HepG2 (cell line): ENCODE data around the gene IBSP. TPM values are rescaled to one million over a fixed set of nuclear protein-coding genes. Genes with fewer than 3 reads are reported as not detected.

Experiments
- ATAC-seq: fragments of 200-7000 bp; cut with Tn5 transposase; 3 replicates; pipeline ENCODE4 v1.9.1; 2020; ENCODE audit warnings: mild to moderate bottlenecking, moderate library complexity
- BruUV-seq: library from RNA; stranded (reverse); fragments of 400-500 nt; replicated peaks from 2 replicates; lab custom pipeline; 2021; lab: Mats Ljungman, UMichigan
- CTCF ChIA-PET: fragments of 300-600 bp; formaldehyde crosslinking; extraction: SDS; loops from one replicate; lab custom pipeline; 2021; ENCODE audit warnings: low total read pairs, inconsistent platforms, low intra/inter-chr PET ratio; lab: Yijun Ruan, JAX
- POLR2A ChIA-PET: fragments of 350-600 bp; sonication (Branson Sonifier 250); formaldehyde crosslinking; loops from one replicate; lab custom pipeline; 2020; ENCODE audit warnings: antibody characterized with exemption, inconsistent platforms; lab: Yijun Ruan, JAX
- DNase-seq: peaks from one replicate; pipeline ENCODE4 v3.0.0-alpha.2; 2015; ENCODE audit warnings: low spot score
- FAIRE-seq: peaks from 3 replicates; lab custom pipeline; 2011; peaks lifted over from hg19 to GRCh38; lab: Jason Lieb, UNC
- H2AFZ ChIP-seq: one replicate; pipeline ENCODE4 v1.6.1; 2011; ENCODE audit warnings: low read length, inconsistent platforms
- H3K27ac ChIP-seq: fragments of 300-600 bp; 3 replicates; pipeline ENCODE4 v1.8.0; 2011; ENCODE audit warnings: mixed run types, mild to moderate bottlenecking, mixed read lengths, low read length, inconsistent platforms; ENCODE audit not compliant: insufficient read depth; ENCODE audit errors: extremely low read length
- H3K27me3 ChIP-seq, 2 experiments: fragments of 200-600 bp in 1 of 2; 2 replicates in 1 of 2; 3 replicates in 1 of 2; pipeline versions ENCODE4 v1.6.0 to v1.8.0; 2011; ENCODE audit warnings: low read length in 2 of 2, mild to moderate bottlenecking in 2 of 2, moderate library complexity in 2 of 2, inconsistent platforms in 1 of 2; ENCODE audit not compliant: insufficient read depth in 2 of 2, control insufficient read depth in 1 of 2
- H3K36me3 ChIP-seq, 2 experiments: fragments of 200-600 bp in 1 of 2; replicated peaks in 1 of 2; 2 replicates in 1 of 2; 3 replicates in 1 of 2; pipeline versions ENCODE4 v1.5.1 to v1.8.0; 2011; ENCODE audit warnings: low read length in 2 of 2, inconsistent platforms in 1 of 2; ENCODE audit not compliant: insufficient read depth in 2 of 2, control insufficient read depth in 1 of 2
- H3K4me1 ChIP-seq: 2 replicates; pipeline ENCODE4 v1.5.1; 2012; ENCODE audit warnings: low read length, inconsistent platforms; ENCODE audit not compliant: insufficient read depth
- H3K4me2 ChIP-seq: 2 replicates; pipeline ENCODE4 v1.6.0; 2011; ENCODE audit warnings: low read depth, low read length, inconsistent platforms
- H3K4me3 ChIP-seq, 3 experiments: fragments of 200-600 bp in 1 of 3; sonication (generic), shearing (Covaris generic) in 1 of 3; replicated peaks in 1 of 3; 2 replicates each; pipeline ENCODE4 v1.5.1; 2011 to 2016; ENCODE audit warnings: low read length in 3 of 3, inconsistent platforms in 2 of 3, low read depth in 2 of 3, mild to moderate bottlenecking in 2 of 3, control low read depth in 1 of 3, mixed read lengths in 1 of 3; ENCODE audit not compliant: insufficient read depth in 1 of 3
- H3K79me2 ChIP-seq: one replicate; pipeline ENCODE4 v1.6.1; 2011; ENCODE audit warnings: low read length, inconsistent platforms; ENCODE audit not compliant: insufficient read depth
- H3K9ac ChIP-seq: 2 replicates; pipeline ENCODE4 v1.6.0; 2011; ENCODE audit warnings: mild to moderate bottlenecking, low read depth, low read length, inconsistent platforms; ENCODE audit not compliant: insufficient read depth
- H3K9me3 ChIP-seq: 2 replicates; pipeline ENCODE4 v1.5.1; 2012; ENCODE audit warnings: mild to moderate bottlenecking, low read length
- H4K20me1 ChIP-seq: 2 replicates; pipeline ENCODE4 v1.6.0; 2011; ENCODE audit warnings: inconsistent platforms, mild to moderate bottlenecking, low read length, moderate library complexity; ENCODE audit not compliant: insufficient read depth
- ARHGAP35 ChIP-seq: sonication (generic); formaldehyde crosslinking; IDR thresholded peaks from 2 replicates; pipeline ENCODE4 v1.9.0; 2022; ENCODE audit warnings: mild to moderate bottlenecking, inconsistent platforms, moderate library complexity, missing genetic modification reagents, borderline replicate concordance
- CSRNP2 ChIP-seq: sonication (generic); formaldehyde crosslinking; conservative IDR thresholded peaks from 2 replicates; pipeline ENCODE4 v1.8.0; 2022; ENCODE audit warnings: low read depth, missing genetic modification reagents
- GPBP1L1 ChIP-seq: sonication (generic); formaldehyde crosslinking; IDR thresholded peaks from 2 replicates; pipeline ENCODE4 v1.5.0; 2020; ENCODE audit warnings: mild to moderate bottlenecking, missing genetic modification reagents
- HNRNPH1 ChIP-seq: fragments of 200-400 bp; formaldehyde crosslinking; optimal IDR thresholded peaks from 2 replicates; pipeline ENCODE3; 2017; ENCODE audit warnings: mild to moderate bottlenecking, low read depth, low read length
- IRF1 ChIP-seq: sonication (generic); formaldehyde crosslinking; IDR thresholded peaks from 2 replicates; pipeline ENCODE4 v1.4.0; 2020; ENCODE audit warnings: low read depth, mild to moderate bottlenecking, missing genetic modification reagents
- NRL ChIP-seq: sonication (generic); formaldehyde crosslinking; IDR thresholded peaks from 2 replicates; pipeline ENCODE4 v1.5.0; 2020; ENCODE audit warnings: missing genetic modification reagents, mild to moderate bottlenecking, moderate library complexity, borderline replicate concordance
- WIZ ChIP-seq: sonication (generic); formaldehyde crosslinking; IDR thresholded peaks from 2 replicates; pipeline ENCODE4 v1.5.1; 2020; ENCODE audit warnings: mild to moderate bottlenecking, missing genetic modification reagents
- ZFP36L2 ChIP-seq: sonication (generic); formaldehyde crosslinking; IDR thresholded peaks from 2 replicates; pipeline ENCODE4 v1.4.0; 2020; ENCODE audit warnings: missing genetic modification reagents
- ZMYM4 ChIP-seq: sonication (generic); formaldehyde crosslinking; IDR thresholded peaks from 2 replicates; pipeline ENCODE4 v1.8.1; 2023; ENCODE audit warnings: mild to moderate bottlenecking, missing genetic modification reagents
- ZNF547 ChIP-seq: sonication (generic); formaldehyde crosslinking; IDR thresholded peaks from 2 replicates; pipeline ENCODE4 v1.5.1; 2020; ENCODE audit warnings: mild to moderate bottlenecking, missing genetic modification reagents
- ZNF616 ChIP-seq: sonication (generic); formaldehyde crosslinking; IDR thresholded peaks from 2 replicates; pipeline ENCODE4 v1.5.0; 2020; ENCODE audit warnings: low read depth, mild to moderate bottlenecking, missing genetic modification reagents
- ZSCAN31 ChIP-seq: sonication (generic); formaldehyde crosslinking; IDR thresholded peaks from 2 replicates; pipeline ENCODE4 v1.5.0; 2020; ENCODE audit warnings: low read depth, mild to moderate bottlenecking, missing genetic modification reagents
- WGBS: methylation state at CpG from one replicate; pipeline ENCODE4 v1.1.6; 2017; ENCODE audit warnings: low lambda C conversion rate; 5-methylcytosine and 5-hydroxymethylcytosine counted together
- in situ Hi-C: cut with HindIII; loops from 2 replicates; pipeline ENCODE4 v1.10.0; 2017; ENCODE audit warnings: low pct_unique_long_range_greater_than_20kb; ENCODE audit not compliant: extremely low pct_ligation_motif_present
- intact Hi-C: fragments of 100-400 bp; cut with micrococcal nuclease; formaldehyde crosslinking; loops from one replicate; pipeline ENCODE4 v1.10.0; 2022; ENCODE audit not compliant: unreplicated experiment
- polyA plus RNA-seq, 8 experiments: library from polyadenylated mRNA; depleted of rRNA in 3 of 8; stranded (reverse) in 7 of 8; unstranded in 1 of 8; fragments of >200 nt; fragmentation: Illumina TruSeq in 4 of 8; extraction: Trizol in 4 of 8; gene quantifications; 2 replicates each; pipeline versions ENCODE4 v1.2.1 to v1.2.3, GENCODE V29; 2011 to 2016; ENCODE audit warnings: low read depth in 4 of 8, missing spikeins in 1 of 8, mixed read lengths in 1 of 8; ENCODE audit not compliant: insufficient read depth in 1 of 8
- total RNA-seq, 5 experiments: library from RNA; depleted of rRNA; stranded (reverse); fragments of >200 nt; fragmentation: Illumina TruSeq; extraction: Trizol; gene quantifications; 2 replicates each; pipeline ENCODE4 v1.2.3, GENCODE V29; 2016; ENCODE audit warnings: low read depth in 1 of 5

The IBSP gene
- total and polyA plus RNA-seq, 2 of the 13 experiments (the other 11 are each of a cell fraction or from before 2014, with no cell fraction given), result not detected

GRCh38 chr4:87840149-87840548 is 40.8 kb downstream of the IBSP start:
- Histone ChIP-seq H3K4me2 (no peak overlapping the region), H3K79me2 (no peaks in the 10 kb centered on the region), H4K20me1 (no peaks in the 10 kb centered on the region), H3K27me3 (peaks cover 0 to 21% of the 10 kb centered on the region in 2 experiments; a peak in 1 of 5 replicates), H3K9ac (no peak overlapping the region), H3K36me3 (no peaks in the 10 kb centered on the region), H2AFZ (no peak overlapping the region), H3K4me3 (no peak overlapping the region), H3K4me1 (no peaks in the 10 kb centered on the region), H3K9me3 (no peaks in the 10 kb centered on the region), H3K27ac (no peak overlapping the region)
- TF ChIP-seq GPBP1L1 (no peak), NRL (no peak), ZSCAN31 (CRISPR knock-in tag) (no peak), ZMYM4 (no peak), ARHGAP35 (CRISPR knock-in tag) (no peak), WIZ (CRISPR knock-in tag) (no peak), ZFP36L2 (CRISPR knock-in tag) (no peak)
- ChIA-PET POLR2A (no interaction called here), CTCF (interaction anchor here (1.4 to 4.2 kb wide), 2 partner anchors 158 to 161 kb away, joined by 4 to 39 read pairs; no protein-coding TSS in a partner anchor)
- DNase-seq (no peak), FAIRE-seq (no peak), ATAC-seq (no peak)
- 14% methylated on average over 3 of the region's 3 CpGs for WGBS
- no TSS peak for BruUV-seq
- in situ Hi-C loops, result loop anchor here (10.0 to 25.0 kb wide), 2 partner anchors 295 to 578 kb away; no protein-coding TSS in a partner anchor
- intact Hi-C loops, result no loop called here

GRCh38 chr4:87843936-87844335 is 44.6 kb downstream of the IBSP start:
- no peak overlapping the region for H3K9ac ChIP-seq
- no peaks in the 10 kb centered on the region for H3K79me2 ChIP-seq
- no peak for FAIRE-seq
- no peak for ATAC-seq
- no peak overlapping the region for H3K4me2 ChIP-seq
- H3K4me3 ChIP-seq, result no peak overlapping the region
- H3K27me3 ChIP-seq, result peaks cover 0 to 29% of the 10 kb centered on the region in 2 experiments; a peak in 2 of 5 replicates
- no peaks in the 10 kb centered on the region for H4K20me1 ChIP-seq
- DNase-seq, result no peak
- ChIA-PET POLR2A (no interaction called here), CTCF (no interaction called here)
- no peaks in the 10 kb centered on the region for H3K9me3 ChIP-seq
- H2AFZ ChIP-seq, result no peak overlapping the region
- BruUV-seq, result no TSS peak
- peaks cover 4% of the 10 kb centered on the region for H3K4me1 ChIP-seq
- no peak overlapping the region for H3K27ac ChIP-seq
- WGBS, result 20% methylated on average over 3 of the region's 3 CpGs
- in situ Hi-C loops (loop anchor here (10.0 to 25.0 kb wide), 2 partner anchors 299 to 582 kb away; no protein-coding TSS in a partner anchor), intact Hi-C loops (no loop called here)
- no peaks in the 10 kb centered on the region for H3K36me3 ChIP-seq
- TF ChIP-seq ZNF547 (CRISPR knock-in tag), result no peak
- TF ChIP-seq CSRNP2 (CRISPR knock-in tag), result no peak
- TF ChIP-seq HNRNPH1, result no peak
- TF ChIP-seq ZNF616 (CRISPR knock-in tag), result no peak
- TF ChIP-seq IRF1, result no peak
